GM12873 (cell line): ENCODE data around the gene COL23A1.

Experiments used
- TF ChIP-seq, protein P1 (sequence below): IDR thresholded peaks from 2 replicates; pipeline ENCODE4 v1.5.1; 2012; ENCODE audit warnings: low read depth, mild to moderate bottlenecking, moderate library complexity, low read length, control low read depth; ENCODE audit not compliant: insufficient read depth; ENCODE audit errors: missing control alignments

COL23A1 gene

DNA sequence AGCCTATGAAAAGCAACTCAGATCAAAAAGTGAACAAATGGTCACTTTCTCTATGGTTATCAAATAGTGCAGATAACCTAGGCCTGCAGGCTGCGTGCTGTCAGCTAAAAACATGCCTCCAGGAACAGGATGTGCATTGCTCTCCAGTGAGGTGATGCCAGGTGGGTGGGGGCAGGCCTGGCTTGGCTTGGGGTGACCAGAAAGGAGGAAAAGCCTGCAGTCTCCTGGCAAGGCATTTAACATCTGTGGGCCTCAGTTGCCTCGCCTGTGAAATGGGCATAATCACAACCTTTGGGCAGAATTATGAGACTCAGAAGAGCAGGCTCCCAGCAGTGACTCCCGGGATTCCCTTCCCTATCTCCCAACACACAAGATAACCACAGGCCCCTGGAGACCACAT lies 135.9 kb downstream of the COL23A1 start:
- TF ChIP-seq, protein P1, sequence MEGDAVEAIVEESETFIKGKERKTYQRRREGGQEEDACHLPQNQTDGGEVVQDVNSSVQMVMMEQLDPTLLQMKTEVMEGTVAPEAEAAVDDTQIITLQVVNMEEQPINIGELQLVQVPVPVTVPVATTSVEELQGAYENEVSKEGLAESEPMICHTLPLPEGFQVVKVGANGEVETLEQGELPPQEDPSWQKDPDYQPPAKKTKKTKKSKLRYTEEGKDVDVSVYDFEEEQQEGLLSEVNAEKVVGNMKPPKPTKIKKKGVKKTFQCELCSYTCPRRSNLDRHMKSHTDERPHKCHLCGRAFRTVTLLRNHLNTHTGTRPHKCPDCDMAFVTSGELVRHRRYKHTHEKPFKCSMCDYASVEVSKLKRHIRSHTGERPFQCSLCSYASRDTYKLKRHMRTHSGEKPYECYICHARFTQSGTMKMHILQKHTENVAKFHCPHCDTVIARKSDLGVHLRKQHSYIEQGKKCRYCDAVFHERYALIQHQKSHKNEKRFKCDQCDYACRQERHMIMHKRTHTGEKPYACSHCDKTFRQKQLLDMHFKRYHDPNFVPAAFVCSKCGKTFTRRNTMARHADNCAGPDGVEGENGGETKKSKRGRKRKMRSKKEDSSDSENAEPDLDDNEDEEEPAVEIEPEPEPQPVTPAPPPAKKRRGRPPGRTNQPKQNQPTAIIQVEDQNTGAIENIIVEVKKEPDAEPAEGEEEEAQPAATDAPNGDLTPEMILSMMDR: no peak

DNA sequence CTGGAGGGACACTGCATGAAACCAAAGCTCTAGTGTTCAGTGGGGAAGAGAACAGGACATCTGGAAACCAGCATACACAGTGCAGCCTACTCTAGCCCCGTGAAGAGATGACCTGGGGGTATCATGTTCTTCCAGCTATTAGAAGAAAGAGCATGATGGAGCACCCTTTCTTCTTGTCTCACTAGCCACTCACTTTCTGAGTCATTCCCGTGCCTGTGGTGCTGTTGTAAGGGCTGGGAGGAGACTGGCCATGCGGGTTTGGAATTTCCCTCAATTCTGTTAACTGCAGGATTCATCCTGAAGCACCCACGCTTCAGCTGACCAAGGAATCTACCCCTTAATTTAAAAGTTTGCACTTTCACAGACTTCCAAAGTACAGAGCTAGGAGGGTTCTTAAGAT lies 137.0 kb downstream of the COL23A1 start:
- TF ChIP-seq, protein P1: no peak

DNA sequence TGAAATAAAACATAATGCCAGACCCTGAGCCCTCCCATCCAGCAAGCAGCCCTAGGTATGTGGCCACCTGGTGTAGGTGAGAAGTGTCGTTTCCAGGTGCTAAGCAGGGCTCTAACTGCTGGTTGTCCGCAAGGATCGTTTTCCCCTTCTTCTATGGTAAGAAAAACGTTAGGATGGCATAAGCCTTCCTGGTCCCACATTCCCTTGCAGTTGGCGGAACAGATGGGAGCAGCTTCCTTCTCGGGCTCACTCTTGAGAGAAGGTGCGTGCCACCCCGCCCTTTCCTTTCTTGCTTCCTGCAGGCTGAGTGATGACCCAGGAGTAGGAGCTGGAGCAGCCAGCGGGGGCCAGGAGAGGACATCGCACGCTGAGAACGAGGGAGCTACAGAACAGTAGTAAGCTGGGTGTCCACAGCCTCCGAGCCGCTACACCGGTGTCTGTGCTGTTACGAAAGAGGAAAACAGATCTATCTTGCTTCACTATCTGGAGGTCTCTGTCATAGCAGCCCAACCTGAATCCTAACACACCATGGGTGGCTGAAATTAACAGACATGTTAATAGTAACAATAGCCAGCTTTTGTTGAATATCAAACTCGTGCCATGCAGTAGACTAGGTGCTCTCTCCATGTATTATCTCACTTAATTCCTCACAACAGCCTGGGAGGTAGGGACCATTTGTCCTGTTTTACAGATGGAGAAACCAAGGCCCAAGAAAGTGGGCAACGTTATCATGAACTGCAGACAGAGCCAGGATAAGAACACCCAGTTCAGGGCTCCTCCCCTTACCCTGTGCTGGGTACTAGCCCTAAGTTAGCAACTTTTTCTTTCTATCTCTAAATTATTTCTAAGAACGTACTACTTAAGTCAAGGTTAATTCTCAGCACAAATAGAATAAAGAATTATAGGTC lies 139.8 kb downstream of the COL23A1 start:
- TF ChIP-seq, protein P1: no peak

DNA sequence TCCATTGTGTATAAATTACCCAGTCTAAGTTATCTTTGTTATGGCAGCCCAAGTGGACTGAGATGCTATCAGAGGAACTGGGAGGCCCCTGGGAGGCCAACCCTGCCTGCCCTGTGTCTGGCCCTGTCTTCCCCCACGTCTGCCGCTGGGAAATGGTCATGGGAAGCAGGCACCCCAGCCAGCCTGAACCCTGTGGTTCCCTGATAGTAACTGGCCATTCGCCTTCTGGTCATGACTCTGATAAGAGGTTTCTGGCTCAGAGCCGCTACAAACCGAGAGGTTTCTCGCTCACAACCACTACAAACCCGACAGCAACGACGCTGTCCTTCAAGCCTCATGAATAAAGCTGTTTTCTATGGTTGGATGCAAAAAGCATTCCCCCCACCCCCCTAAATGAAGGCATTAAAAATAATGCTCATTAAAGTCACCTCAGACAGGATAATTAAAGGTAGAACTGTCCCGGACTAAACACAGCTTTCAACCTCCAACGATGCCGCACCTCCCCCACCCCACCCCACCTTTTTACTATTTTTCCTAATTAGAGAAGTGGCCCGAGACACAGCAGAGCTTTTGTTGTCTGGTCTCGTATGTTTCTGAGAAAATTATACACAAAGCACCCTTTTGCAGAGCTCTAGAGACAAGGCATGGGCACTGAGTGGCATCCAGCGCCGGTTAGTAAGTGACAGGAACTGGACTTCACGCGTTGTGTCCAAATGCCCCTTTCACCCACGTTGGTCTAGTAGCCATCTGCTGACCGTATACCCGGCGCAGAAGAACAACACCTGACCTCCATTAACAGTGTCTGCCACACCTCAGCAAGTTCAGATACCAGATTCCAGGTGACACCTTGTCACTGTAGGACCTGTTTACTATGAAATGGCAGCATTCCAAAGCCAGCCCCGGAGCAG lies 140.8 kb downstream of the COL23A1 start:
- TF ChIP-seq, protein P1: no peak

DNA sequence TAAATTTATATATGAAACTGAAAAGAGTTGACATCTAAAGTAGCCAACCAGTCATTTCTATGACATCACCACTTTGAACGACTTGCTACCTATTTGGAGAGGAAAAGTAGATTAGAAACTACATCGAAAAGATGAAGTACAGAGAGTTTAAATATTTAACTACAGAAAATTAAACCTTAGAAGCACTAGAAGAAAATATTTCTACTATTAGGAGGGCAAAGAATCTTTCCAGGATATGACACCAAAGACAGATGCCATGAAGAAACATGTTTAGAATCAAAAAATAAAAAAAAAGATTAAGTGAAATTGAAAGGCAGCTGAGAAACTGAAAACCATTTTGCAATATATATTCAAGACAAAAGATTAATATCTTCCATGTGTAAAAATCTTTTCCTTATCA lies 144.7 kb downstream of the COL23A1 start:
- TF ChIP-seq, protein P1: no peak

DNA sequence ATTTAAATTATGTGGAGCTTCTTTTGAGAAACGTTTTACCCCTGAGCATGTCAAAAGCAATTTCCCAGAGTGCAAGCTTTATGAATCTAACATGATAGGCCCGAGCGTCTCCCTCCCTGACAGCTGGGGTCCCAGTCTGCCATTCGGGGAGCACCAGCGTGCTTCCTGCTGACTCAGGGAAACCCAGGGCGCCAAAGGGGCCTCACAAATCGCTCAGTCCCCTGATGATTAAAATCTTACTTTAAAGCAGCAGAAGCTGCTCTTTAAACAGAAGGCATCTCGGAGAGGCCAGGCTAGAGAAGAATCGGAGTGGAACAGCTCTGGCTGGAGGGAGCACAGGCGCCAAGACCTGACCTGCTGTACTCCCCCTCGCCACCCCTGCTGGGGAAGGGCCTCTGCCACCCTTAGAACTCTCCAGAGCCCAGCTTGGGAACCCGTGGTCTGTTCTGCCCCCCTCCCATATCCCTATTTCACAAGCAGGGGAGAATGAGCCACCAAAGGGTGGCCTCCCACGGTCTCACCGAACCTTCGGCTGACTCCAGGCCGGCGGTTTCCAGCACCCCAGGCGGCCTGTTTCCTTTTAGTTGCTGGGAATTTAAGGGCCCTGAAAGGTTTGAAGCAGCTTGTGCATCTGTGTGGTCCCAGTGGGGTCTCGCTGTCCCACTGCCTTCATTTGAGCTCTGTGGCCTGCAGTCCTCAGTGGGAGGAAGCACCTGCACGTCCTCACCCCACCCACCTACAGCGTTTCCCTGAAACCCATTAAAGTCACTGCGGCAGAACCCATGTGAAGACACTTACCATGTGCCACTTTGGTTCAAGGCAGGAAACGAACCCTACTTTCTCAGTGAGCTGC lies 147.6 kb downstream of the COL23A1 start:
- TF ChIP-seq, protein P1: no peak
